Neural progenitor cell (in vitro differentiated cells): Measurements from ENCODE around the gene DROSHA. TPM values are rescaled to one million over a fixed set of nuclear protein-coding genes. Genes with fewer than 3 reads are reported as not detected.

Experiments used
- DNase-seq: peaks from one replicate; pipeline ENCODE4 v3.0.0-alpha.2; 2016; ENCODE audit warnings: low spot score
- H2AFZ ChIP-seq: fragments of 200-600 bp; sonication (generic); replicated peaks from 2 replicates; pipeline ENCODE4 v1.6.1; 2016; ENCODE audit warnings: antibody characterized with exemption
- H3F3A ChIP-seq: fragments of 200-600 bp; sonication (generic); 2 replicates; pipeline ENCODE4 v1.6.1; 2016; ENCODE audit warnings: antibody characterized with exemption, low read depth
- H3K27ac ChIP-seq: fragments of 200-600 bp; sonication (generic); 2 replicates; pipeline ENCODE4 v1.5.1; 2016; ENCODE audit warnings: mild to moderate bottlenecking
- H3K27me3 ChIP-seq: fragments of 200-600 bp; sonication (generic); 2 replicates; pipeline ENCODE4 v1.6.1; 2016; ENCODE audit warnings: mild to moderate bottlenecking, moderate library complexity
- H3K36me3 ChIP-seq: fragments of 200-600 bp; sonication (generic); 2 replicates; pipeline ENCODE4 v1.5.1; 2016
- H3K4me1 ChIP-seq: fragments of 200-600 bp; sonication (generic); 2 replicates; pipeline ENCODE4 v1.6.1; 2016; ENCODE audit warnings: mixed run types
- H3K4me2 ChIP-seq: fragments of 200-600 bp; sonication (generic); 2 replicates; pipeline ENCODE4 v1.6.1; 2016
- H3K4me3 ChIP-seq: fragments of 200-600 bp; sonication (generic); 2 replicates; pipeline ENCODE4 v1.5.1; 2016
- H3K79me2 ChIP-seq: fragments of 200-600 bp; sonication (generic); 2 replicates; pipeline ENCODE4 v1.6.1; 2016; ENCODE audit warnings: low read depth
- H3K9ac ChIP-seq: fragments of 200-600 bp; sonication (generic); 2 replicates; pipeline ENCODE4 v1.6.1; 2016
- H3K9me3 ChIP-seq: fragments of 200-600 bp; sonication (generic); 2 replicates; pipeline ENCODE4 v1.5.1; 2016; ENCODE audit warnings: low read depth
- H4K20me1 ChIP-seq: fragments of 200-600 bp; sonication (generic); 2 replicates; pipeline ENCODE4 v1.6.1; 2016; ENCODE audit warnings: low read depth
- H3K27ac Mint-ChIP-seq: 3 replicates; pipeline ENCODE4 v1.8.0; 2021; ENCODE audit warnings: mixed read lengths
- H3K27me3 Mint-ChIP-seq: 2 replicates; pipeline ENCODE4 v1.8.0; 2022; ENCODE audit warnings: low read depth, mild to moderate bottlenecking, inconsistent platforms, moderate library complexity, mixed read lengths; ENCODE audit not compliant: insufficient read depth
- H3K36me3 Mint-ChIP-seq: 3 replicates; pipeline ENCODE4 v1.8.0; 2021; ENCODE audit warnings: mixed read lengths
- H3K4me1 Mint-ChIP-seq: 3 replicates; pipeline ENCODE4 v1.8.0; 2021; ENCODE audit warnings: mixed read lengths
- H3K4me3 Mint-ChIP-seq: 3 replicates; pipeline ENCODE4 v1.8.0; 2021; ENCODE audit warnings: mild to moderate bottlenecking, moderate library complexity, mixed read lengths
- H3K9me3 Mint-ChIP-seq: 3 replicates; pipeline ENCODE4 v1.8.0; 2020; ENCODE audit warnings: mixed read lengths
- EZH2 ChIP-seq: fragments of 200-600 bp; sonication (generic); IDR thresholded peaks from 2 replicates; pipeline ENCODE4 v1.6.1; 2017; ENCODE audit warnings: antibody characterized with exemption, mild to moderate bottlenecking, moderate library complexity
- EZH2phosphoT487 ChIP-seq: fragments of 200-600 bp; sonication (generic); IDR thresholded peaks from 2 replicates; pipeline ENCODE4 v1.6.1; 2017; ENCODE audit warnings: antibody characterized with exemption
- total RNA-seq: library from RNA; depleted of rRNA; stranded (reverse); fragments of >200 nt; gene quantifications from 2 replicates; pipeline ENCODE4 v1.2.3, GENCODE V29; 2015; ENCODE audit warnings: low replicate concordance
- TF ChIP-seq, protein P1 (sequence below): fragments of 200-600 bp; sonication (generic); IDR thresholded peaks from 2 replicates; pipeline ENCODE4 v1.5.1; 2017; ENCODE audit warnings: antibody characterized with exemption, mild to moderate bottlenecking

DROSHA gene
- total RNA-seq = 61.6 and 80.3 TPM in 2 replicates

GRCh38 chr5:31531888-31532547 lies at the start of gene DROSHA, which contains the start of gene C5orf22:
Gene DROSHA (minus strand): TSS chr5:31532093. CDS start chr5:31529059, 3,034 bp downstream.
Gene C5orf22 (plus strand): TSS chr5:31532301. CDS start chr5:31532393, 92 bp downstream.
- Mint-ChIP-seq H3K4me1 (peaks cover 26% of the 10 kb centered on the region), H3K36me3 (peaks cover 30% of the 10 kb centered on the region), H3K4me3 (peak within 1 kb of the TSS; percentile 97), H3K9me3 (no peaks in the 10 kb centered on the region), H3K27ac (peak within 1 kb of the TSS; percentile 84), H3K27me3 (peaks cover 10% of the 10 kb centered on the region)
- no peaks in the 10 kb centered on the region for H3K27me3 ChIP-seq
- H3K27ac ChIP-seq = peak within 1 kb of the TSS; percentile 79
- H3K4me1 ChIP-seq = peaks cover 14% of the 10 kb centered on the region
- peak; percentile 98 for DNase-seq
- H2AFZ ChIP-seq = peak within 1 kb of the TSS; percentile 86
- H3F3A ChIP-seq = peaks cover 6% of the 10 kb centered on the region
- TF ChIP-seq, protein P1, sequence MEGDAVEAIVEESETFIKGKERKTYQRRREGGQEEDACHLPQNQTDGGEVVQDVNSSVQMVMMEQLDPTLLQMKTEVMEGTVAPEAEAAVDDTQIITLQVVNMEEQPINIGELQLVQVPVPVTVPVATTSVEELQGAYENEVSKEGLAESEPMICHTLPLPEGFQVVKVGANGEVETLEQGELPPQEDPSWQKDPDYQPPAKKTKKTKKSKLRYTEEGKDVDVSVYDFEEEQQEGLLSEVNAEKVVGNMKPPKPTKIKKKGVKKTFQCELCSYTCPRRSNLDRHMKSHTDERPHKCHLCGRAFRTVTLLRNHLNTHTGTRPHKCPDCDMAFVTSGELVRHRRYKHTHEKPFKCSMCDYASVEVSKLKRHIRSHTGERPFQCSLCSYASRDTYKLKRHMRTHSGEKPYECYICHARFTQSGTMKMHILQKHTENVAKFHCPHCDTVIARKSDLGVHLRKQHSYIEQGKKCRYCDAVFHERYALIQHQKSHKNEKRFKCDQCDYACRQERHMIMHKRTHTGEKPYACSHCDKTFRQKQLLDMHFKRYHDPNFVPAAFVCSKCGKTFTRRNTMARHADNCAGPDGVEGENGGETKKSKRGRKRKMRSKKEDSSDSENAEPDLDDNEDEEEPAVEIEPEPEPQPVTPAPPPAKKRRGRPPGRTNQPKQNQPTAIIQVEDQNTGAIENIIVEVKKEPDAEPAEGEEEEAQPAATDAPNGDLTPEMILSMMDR = no peak
- no peak for TF ChIP-seq EZH2
- TF ChIP-seq EZH2phosphoT487 = no peak
- peak within 1 kb of the TSS; percentile 92 for H3K4me2 ChIP-seq
- H4K20me1 ChIP-seq = peaks cover 15% of the 10 kb centered on the region
- peaks cover 61% of the 10 kb centered on the region for H3K79me2 ChIP-seq
- H3K36me3 ChIP-seq = peaks cover 5% of the 10 kb centered on the region
- peak within 1 kb of the TSS; percentile 85 for H3K4me3 ChIP-seq
- peak within 1 kb of the TSS; percentile 83 for H3K9ac ChIP-seq
- no peaks in the 10 kb centered on the region for H3K9me3 ChIP-seq

DNA sequence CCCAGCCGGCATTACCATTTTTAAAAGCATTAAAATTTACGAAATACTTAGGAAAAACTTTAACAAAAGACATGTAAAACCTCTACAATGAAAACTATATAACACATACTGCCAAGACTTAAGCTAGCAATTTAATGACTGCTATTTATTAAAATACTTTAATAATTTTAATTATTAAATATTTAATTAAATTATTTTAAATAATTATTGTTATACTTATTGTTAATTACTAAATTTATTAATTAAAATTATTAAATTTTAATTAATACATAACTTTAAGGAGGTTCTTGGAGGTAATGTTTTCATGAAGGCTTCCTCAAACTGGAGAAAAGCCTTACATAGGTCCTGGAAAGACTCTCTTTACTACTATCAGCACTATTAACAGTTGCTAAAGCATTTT lies 47.7 kb upstream of the DROSHA start:
- Histone ChIP-seq H3F3A (no peaks in the 10 kb centered on the region), H3K27ac (no peak overlapping the region), H3K4me3 (no peak overlapping the region), H3K4me2 (no peak overlapping the region), H4K20me1 (no peaks in the 10 kb centered on the region), H3K4me1 (no peaks in the 10 kb centered on the region), H3K27me3 (no peaks in the 10 kb centered on the region), H3K9me3 (no peaks in the 10 kb centered on the region), H3K79me2 (no peaks in the 10 kb centered on the region), H3K36me3 (no peaks in the 10 kb centered on the region), H3K9ac (no peak overlapping the region), H2AFZ (no peak overlapping the region)
- DNase-seq = no peak
- Mint-ChIP-seq H3K4me1 (no peaks in the 10 kb centered on the region), H3K9me3 (peaks cover 2% of the 10 kb centered on the region), H3K27me3 (peaks cover 2% of the 10 kb centered on the region), H3K27ac (no peak overlapping the region), H3K36me3 (no peaks in the 10 kb centered on the region), H3K4me3 (no peak overlapping the region)
- TF ChIP-seq EZH2 = no peak
- no peak for TF ChIP-seq EZH2phosphoT487
- TF ChIP-seq, protein P1 = no peak

- H3K4me3 ChIP-seq = no peak overlapping the region
- H3K27ac ChIP-seq = no peak overlapping the region
- H3K9ac ChIP-seq = no peak overlapping the region
- no peak overlapping the region for H2AFZ ChIP-seq
- H3F3A ChIP-seq = no peaks in the 10 kb centered on the region
- H3K4me3 Mint-ChIP-seq = no peak overlapping the region
- H3K4me2 ChIP-seq = no peak overlapping the region
- no peaks in the 10 kb centered on the region for H4K20me1 ChIP-seq
- H3K9me3 ChIP-seq = no peaks in the 10 kb centered on the region
- no peak overlapping the region for H3K27ac Mint-ChIP-seq
- no peaks in the 10 kb centered on the region for H3K9me3 Mint-ChIP-seq
- H3K4me1 Mint-ChIP-seq = no peaks in the 10 kb centered on the region
- no peaks in the 10 kb centered on the region for H3K36me3 ChIP-seq
- no peak for DNase-seq
- H3K27me3 Mint-ChIP-seq = peaks cover 2% of the 10 kb centered on the region
- no peaks in the 10 kb centered on the region for H3K27me3 ChIP-seq
- H3K79me2 ChIP-seq = no peaks in the 10 kb centered on the region
- TF ChIP-seq, protein P1 = no peak
- no peaks in the 10 kb centered on the region for H3K4me1 ChIP-seq
- no peaks in the 10 kb centered on the region for H3K36me3 Mint-ChIP-seq
Observed at GRCh38 chr5:31577438-31577837, 45.5 kb upstream of the DROSHA start.
